A172 (cell line): ENCODE results near the gene ATP10B. TPM values are rescaled to one million over a fixed set of nuclear protein-coding genes. Genes with fewer than 3 reads are reported as not detected.

Source experiments
- DNase-seq: peaks from one replicate; pipeline ENCODE4 v3.0.0-alpha.2; 2015; ENCODE audit warnings: low spot score
- total RNA-seq: library from RNA; depleted of rRNA; stranded (reverse); fragments of >200 nt; shearing (Covaris generic); gene quantifications from 2 replicates; pipeline ENCODE4 v1.2.3, GENCODE V29; 2014

Gene ATP10B
- total RNA-seq, 1 experiment from 2014 or later: not detected

DNA sequence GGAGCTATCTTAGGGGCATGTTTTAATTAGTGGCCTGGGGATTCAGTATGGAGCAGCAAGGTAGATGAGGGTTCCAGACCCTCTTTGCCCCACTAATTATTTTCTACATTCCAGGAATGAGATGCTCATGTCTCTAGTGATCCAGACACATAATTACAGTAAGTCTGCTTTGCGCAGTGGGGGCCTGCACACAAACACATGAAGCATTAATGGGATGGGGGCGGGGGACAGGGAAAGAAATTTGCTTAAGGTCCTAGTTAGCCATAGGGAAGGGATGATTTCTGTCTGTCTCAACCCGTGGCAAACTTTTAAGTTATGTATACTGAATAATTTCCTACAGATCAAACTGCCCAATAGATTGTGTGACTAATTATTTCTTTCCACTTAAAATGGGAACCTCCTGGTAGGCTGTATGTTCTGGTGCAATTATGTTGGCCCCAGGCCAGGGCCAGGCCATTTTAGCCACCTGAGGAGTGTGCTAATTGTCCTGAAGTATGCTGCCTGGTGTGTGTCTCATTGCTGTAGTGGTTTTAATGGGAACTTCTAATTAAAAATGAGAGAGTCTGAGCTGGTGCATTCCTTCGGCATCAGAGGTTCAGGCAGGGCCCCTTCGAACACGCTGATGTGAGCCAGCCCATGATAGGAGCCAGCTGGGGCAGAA lies 295.9 kb downstream of the ATP10B start:
- DNase-seq: no peak

DNA sequence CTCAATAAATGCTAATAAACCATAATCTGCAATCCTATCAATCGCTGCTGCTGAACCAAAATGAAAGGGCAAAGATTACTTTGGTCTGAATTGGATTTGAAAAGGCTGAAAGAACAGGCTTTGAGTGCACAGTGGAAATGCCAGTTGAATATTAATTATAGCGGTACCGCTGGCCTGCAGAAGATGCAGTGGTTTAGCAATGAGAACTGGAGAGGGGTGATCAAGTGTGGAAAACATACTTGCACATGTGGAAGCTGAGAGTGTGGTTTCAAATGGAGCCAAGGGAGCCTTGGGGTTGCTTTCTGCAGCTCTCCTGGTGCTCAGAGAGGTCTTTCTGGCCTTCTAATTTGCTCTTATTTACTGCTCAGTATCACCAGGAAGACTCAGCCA lies 296.4 kb downstream of the ATP10B start:
- no peak for DNase-seq

DNA sequence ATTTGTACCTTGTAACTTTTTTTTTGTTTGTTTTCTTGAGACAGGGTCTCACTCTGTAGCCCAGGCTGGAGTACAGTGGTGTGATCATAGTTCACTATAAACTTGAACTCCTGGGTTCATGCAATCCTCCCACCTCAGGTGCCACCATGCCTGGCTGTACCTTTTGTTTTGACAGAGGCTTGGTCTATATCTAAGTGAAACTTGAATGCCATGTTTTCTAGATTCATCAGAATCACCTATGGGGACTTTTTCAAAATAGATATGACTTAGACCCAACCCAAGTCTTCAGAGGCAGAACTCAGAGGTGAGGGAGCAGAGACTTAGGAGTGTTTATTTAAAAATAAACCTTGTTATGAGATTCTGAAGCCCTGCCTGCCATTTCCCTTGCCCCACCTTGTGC lies 301.9 kb downstream of the ATP10B start:
- no peak for DNase-seq

DNA sequence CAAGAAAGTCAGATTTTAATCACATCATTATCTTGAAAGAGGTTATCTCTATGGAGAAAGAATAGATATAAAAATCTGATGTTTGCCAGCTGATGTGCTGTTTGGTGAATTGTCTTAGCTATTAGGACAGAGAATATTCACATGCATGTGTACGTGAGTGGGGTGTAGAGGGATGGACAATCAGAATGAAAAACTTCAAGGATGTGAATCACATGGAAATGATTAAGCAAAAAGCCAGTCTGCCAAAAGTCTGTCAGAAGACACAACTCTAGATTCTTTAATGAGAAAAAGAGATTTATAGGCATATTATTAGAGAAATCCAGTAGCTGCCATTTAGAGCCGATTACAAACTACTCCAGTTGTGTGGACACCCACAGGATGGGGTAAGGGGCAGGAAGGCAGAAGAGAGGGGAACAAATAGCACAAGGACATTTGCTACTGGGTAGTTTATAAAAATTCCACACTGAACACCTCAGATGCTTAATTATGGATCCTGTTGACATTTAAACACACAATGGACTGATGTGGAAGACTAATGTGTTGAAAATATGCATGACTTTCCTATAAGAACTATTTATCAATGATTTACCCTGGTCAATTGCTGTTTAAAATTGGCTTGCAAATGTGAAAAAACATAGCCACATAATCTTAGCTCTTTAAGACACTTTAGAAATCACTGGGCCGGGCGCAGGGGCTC lies 302.9 kb downstream of the ATP10B start:
- DNase-seq: peak; percentile 6

DNA sequence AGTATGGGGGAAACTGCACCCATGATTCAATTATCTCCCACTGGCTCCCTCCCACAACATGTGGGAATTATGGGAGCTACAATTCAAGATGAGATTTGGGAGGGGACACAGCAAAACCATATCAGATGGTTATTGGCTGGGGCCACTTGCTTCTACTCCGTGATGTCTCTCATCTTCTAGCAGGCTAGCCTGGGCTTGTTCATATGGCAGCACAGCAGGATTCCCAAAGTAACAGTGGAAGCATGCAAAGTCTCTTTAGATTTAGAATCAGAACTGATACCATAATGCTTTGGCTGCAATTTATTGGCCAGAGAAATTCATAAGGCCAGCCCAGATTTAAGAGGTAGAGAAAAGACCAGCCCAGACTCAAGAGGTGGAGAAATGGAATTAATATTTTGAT lies 304.1 kb downstream of the ATP10B start:
- DNase-seq: no peak

DNA sequence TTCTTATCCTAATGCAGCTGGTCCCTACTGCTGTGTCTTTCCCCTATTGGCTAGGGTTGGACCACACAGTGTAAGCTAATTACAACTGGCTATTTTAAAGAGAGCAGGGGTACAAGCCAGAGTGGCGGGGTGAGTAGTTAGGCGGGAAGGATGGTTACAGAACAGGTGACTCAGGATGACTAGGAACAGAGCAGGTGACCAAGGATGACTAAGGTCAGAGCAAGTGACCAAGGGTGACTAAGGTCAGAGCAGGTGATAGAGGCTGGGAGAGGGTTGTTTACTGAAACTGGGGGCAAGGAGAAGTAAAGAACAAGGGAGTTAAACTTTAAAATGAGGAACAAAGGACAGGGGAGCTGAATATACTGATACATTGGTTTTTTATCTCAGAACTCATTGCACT lies 304.9 kb downstream of the ATP10B start:
- no peak for DNase-seq

DNA sequence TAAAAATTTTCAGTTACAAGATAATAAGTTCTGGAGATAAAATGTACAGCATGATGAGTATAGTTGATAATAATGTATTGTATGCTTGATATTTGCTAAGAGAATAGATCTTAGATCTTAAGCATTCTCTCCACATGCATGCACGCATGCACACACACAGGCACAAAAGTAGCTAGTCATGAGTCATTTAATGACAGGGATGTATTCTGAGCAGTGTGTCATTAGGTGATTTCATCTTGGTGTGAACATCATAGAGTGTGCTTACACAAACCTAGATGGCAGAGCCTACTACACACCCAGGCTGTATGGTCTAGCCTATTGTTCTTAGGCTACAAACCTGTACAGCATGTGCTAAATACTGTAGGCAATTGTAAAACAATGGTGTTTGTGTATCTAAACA lies 306.2 kb downstream of the ATP10B start:
- DNase-seq: no peak

DNA sequence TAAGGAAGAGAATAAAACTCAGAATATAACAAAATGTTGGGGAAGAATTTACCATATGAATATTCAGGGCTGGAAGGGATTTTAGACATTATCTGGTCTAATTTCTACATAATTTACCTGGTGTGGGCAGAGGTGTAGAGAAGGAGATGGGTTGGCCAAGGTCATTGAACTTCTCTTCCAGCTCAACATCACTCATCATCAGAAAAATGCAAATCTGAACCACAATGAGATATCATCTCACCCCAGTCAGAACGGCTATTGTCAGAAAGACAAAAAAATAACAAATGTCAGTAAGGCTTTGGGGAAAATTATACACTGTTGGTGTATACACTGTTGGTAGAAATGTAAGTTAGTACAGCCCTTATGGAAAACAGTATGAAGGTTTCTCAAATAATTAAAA lies 308.6 kb downstream of the ATP10B start:
- DNase-seq: no peak

DNA sequence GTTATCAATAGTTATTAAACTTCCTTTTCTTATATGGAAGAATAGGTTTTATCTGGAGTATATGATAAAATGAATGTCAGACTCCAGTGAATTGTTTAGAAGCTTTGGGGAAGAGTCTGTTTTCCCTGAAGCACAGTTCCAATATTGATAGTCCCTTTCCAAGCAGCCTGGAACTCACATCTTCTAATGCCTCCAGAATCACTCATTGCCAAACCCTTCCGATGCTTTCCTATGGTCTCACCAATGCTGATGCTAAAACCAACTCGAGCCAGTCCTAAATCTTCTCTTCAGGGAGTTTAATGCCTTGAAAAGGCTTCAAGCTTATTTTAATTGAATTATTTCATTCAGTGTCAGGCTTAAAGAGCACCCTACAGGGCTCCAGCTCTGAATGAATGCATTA lies 309.2 kb downstream of the ATP10B start:
- DNase-seq: no peak

DNA sequence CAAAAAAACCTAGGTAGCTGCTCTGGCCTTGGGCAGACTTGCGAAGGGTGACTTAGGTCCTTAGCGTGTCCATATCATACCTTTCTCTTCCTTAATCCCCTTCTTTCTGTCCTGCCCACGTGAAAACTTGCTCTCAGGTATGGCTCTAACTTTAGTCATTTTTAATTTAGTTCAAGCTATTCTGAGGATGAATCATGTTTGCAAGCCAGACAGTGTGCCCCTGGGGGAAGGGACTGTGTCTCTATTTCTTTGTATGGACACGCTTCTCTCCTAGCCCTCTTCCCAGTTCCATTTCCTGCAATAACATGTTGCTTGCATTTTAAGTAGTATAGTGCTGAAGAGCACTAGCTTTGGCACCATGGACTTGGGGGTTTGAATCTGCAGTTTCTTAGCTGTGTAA lies 309.7 kb downstream of the ATP10B start:
- DNase-seq: no peak

DNA sequence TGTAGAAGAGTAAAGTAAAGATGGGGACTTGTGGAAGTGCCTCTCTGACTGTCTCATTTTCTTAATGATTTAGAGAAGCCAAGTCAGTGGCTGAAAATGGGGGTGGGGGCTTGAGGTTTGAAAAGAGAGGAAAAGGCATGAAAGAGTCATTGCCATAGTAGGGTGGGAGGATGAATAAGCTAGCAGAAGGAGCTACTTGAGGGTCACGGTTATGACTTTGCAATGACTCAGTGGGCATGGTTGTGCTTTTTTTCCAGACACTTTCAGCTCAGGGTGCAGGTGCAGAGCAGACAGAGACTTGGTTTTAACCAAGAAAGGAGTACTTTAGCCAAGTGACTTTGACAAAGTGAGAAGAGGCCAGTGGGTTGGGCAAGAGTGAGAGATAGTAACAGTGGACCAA lies 312.6 kb downstream of the ATP10B start:
- DNase-seq: no peak

DNA sequence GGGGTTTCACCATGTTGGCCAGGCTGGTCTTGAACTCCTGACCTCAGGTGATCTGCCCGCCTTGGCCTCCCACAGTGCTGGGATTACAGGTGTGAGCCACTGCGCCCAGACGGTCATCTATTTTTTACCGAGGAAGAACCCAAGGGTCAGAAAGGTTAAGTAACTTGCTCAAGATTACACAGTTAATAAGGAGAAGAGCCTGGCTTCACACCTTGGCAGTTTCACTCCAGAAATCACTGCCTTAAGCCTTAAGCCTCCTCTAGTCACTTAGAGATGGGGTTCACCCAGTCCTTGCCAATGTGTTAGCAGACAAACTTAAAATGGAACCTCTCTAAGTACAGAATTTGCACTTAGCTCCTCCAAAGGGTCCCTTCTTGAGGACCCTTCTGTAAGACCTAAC lies 314.1 kb downstream of the ATP10B start:
- DNase-seq: no peak

DNA sequence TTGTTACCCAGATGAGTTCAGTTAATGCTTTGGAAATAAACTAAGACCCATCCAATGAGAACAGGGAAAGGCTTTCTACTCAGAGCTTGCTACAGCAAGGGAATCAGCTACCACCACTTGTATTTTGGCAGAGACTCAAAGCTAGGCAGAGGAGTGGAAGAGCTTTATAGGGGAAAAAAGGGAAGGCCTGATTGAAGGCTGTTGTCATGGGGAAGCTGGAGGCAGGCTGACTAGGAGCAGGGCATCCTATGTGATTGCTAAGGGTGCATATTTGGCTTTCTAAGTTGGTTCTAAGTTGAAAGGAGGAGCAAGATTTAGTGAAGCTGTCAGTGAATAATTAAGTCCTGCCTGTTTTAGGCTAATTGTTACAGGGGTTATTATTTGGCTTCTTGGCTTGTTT lies 314.9 kb downstream of the ATP10B start:
- no peak for DNase-seq

DNA sequence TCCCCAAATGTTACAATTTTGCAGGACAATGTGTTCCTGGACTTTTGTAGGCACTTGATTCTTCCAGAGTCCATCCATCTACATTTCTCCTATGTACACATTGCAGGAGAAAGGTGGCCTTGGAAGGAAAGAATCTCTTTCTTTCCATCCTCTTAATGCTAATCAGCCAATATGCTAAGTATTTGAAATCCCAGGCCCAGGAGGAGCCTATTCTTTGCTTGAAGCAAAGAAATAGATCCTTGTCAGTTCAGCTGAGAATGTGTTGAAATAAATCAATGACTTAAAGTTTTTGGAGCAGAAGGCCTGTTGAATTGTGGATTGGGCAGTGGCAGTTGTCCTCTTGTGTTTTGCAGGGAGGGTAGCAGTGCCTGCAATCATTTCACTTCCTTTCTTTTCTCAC lies 317.1 kb downstream of the ATP10B start:
- DNase-seq: no peak

DNA sequence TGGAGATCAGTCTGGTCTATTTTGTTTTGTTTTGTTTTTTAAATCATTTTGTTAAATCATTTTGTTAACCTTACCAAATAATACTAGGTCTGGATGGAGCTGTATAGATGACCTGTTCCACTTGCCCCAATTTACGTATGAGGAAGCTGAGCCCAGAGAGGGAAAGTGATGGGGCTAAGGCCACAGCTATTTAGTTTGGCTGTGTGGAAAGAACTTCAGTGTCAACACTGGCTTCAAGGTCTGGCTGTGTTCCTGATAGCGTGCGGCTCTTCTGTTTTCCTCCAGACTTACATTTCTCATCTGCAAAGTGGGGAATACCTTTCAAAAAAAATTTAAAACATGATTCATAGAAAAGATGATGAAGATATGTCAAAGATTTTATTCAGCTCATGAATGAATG lies 317.9 kb downstream of the ATP10B start:
- DNase-seq: no peak

DNA sequence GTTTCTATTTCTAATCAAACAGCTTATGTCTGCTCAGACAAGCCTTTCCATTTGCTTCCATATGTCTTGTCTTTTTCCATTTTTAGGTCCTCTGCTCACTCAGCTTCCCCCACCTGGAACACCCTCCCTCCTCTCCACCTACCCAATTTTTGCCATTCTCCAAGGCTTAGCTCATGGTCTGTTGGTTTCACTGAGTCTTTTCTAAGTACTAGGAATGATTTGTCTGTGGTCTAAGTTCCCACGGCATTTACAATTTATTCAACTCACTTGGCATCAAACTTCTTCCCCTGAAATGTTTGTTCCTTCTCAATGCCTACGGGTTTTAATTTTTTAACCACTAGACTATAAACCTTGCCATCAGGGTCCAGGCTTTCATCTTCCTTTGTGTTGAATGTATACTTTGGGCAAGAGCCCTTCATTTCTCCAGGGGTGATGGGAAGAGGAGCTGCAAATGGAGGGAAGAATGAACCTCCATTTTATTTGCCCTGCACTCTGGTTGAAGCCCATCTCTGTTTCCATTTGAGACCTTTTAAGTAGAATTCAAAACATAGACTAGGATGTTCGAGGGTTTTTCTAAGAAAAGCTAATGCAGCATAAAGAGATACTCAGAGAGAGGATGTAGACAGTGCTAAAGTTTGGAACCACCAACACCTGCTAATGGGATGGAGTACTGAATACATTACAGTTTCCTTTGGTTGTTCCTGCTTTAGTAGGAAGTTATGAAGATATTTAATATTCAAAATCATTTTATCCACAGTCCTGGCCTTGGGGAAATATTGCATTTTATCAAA lies 326.3 kb downstream of the ATP10B start:
- no peak for DNase-seq

DNA sequence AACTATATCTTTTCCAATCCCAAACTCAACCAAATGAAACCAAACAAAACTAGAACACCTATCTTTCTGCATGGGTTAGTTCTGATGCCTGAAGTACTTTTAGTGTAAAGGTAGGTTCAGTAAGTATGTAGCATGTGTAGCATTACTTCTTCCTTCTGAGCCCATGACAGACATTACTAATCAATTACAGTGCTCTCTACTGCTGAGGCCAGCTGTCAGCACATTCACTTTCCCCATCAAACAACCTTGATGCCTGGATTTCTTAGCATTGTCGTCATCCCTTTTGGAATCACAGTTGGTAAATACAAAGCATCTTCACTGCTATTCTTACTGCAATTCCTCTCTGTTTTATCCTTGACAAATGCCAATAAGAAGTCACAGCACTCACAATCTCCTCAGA lies 327.2 kb downstream of the ATP10B start:
- DNase-seq: no peak

DNA sequence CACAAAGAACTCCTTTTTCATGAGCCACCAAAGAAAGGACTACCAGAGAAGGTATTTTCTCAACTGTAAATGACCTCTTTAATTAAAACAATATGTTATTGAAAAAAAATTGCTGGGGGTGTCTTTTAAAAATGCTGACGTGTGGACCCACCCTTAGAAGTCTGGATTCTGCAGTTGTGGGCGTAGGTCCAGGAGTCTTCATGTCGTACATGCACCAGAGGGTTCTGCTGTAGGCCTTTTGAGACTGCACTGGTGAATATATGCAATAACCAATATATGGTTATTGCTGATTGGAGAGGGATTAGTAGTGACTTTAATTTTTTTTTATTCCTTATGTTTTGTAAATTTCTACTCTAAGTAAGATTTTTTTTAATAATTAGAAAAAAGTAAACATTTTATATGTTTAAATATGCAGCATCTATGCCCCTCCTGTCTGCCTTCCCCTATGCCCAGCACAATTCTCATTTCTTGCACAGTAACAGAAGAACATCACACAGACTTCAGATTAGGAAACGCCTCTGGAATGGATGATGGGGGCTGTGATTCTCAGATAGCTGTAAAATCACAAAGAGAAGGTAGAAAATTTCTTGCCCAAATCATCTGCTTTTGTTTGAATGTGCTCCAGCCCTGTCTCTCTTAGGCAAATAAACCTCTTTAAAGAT lies 328.4 kb downstream of the ATP10B start:
- no peak for DNase-seq

DNA sequence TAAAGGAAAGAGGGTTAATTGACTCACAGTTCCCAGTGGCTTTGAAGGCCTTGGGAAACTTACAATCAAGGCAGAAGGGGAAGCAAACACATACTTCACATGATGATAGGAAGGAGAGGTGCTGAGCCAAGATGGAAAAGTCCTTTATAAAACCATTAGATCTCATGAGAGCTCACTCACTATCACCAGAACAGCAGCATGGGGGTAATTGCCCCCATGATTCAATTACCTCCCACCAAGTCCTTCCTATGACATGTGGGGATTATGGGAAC lies 330.7 kb downstream of the ATP10B start:
- DNase-seq: no peak

DNA sequence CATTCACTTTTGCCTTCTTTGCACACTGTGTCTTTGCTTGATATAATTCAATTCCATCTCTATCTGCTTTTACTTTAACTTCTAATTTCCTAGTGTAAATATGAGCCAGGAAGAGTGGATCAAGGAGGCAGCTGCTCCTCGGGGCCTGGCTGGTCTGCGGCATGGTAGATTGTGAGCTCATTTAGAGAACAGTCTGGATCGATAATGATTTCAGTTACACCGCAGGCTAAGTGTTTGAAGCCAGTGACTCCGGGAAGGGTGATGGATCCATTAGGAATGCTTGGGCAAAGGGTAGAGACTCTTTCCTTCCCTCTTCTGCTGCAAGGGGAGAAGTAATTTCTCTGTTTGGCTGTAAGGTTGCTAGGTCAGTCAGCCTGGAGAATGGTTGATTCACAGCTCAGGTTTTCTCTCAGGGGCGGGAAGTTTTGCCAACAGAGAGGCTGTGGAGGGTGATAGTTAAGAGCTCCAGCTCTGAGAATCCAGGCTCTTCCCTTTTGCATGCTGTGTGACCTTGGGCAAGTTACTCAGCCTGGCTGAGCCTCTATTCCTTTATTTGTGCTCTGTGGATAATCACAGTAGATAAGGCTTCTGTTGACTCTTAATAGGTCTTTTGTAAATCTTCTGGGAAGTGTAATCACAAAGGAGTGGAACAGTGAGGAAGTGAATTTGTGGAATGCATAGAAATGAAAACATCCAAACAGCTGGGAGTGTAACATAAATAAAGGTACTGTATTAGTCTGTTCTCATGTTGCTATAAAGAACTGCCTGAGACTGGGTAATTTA lies 331.2 kb downstream of the ATP10B start:
- no peak for DNase-seq

DNA sequence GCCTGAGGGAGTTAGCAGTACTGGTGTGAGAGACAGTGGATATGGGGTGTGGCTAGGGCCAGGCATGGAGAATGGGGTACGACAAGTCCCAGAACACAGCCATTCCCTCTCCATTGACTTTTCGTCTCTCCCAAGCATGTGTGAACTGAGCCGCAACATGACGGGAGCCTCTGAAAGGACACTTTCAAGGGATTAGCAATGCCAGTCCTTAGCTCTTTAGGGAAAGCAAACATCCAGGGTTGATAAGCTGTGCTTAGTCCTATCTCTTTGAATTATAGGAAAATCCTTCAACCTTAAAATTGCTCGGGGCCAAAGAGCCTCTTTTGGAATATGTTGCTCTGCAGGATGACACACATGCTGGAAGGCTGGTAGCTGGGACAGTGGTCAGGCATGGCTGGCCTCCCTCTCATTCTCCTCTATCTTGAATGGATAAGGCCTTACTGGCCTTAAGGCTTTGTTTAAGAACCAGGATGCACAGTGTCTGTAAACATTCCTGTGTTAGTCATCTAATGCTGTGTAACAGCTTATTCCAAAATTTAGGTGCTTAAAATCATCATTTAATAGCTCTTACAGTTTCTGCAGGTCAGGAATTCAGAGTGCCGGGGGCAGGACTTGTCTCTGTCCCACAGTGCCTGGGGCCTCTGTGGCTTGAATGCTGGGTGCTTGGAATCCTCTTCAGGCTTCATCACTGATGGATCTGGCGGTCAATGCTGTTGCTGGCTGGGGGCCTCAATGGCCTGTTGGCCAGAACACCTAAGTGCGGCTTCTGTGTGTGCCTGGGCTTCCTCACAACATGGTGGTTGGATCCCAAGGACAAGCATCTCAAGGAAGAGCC lies 335.1 kb downstream of the ATP10B start:
- no peak for DNase-seq
